ENCODE measurements around the gene CALHM6.

DNA sequence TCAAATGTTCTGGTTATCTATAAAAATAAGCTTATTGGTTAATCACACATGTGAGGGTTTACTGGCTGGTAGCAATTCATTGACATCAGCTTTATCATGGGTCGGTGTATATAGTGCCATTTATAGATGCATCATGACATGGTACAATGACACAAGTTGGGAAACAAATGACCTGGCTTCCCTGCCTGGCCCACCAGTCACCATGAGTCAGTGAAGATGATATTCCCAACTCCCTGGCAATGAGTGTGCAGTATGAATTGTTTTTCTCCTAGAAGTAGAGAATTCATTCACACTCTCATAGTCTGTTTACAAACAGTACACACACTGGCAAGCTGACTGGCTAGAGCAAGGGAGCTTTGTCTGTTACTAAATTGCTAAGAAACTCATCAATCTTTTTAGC, 37.2 kb upstream of the CALHM6 start:
- no peak for TF ChIP-seq GATA2 (IDR thresholded peaks at IDR 0.05; ENCODE audit: low read depth, low read length)
- TF ChIP-seq GATA3 (IDR thresholded peaks at IDR 0.05; ENCODE audit: low read depth, low read length), result no peak

Data from SH-SY5Y (cell line).